GM23248 (cell line): Measurements from ENCODE around the gene TARBP2.

Experiments
- EZH2 ChIP-seq: fragments of 200-600 bp; sonication (generic); IDR thresholded peaks from 2 replicates; pipeline ENCODE4 v1.6.1; 2018; ENCODE audit warnings: antibody characterized with exemption, mild to moderate bottlenecking; ENCODE audit not compliant: insufficient read depth, poor library complexity, severe bottlenecking
- EZH2phosphoT487 ChIP-seq: fragments of 200-600 bp; sonication (generic); IDR thresholded peaks from 2 replicates; pipeline ENCODE4 v1.6.1; 2018; ENCODE audit warnings: antibody characterized with exemption, moderate library complexity, mild to moderate bottlenecking, low read depth; ENCODE audit not compliant: insufficient read depth

DNA sequence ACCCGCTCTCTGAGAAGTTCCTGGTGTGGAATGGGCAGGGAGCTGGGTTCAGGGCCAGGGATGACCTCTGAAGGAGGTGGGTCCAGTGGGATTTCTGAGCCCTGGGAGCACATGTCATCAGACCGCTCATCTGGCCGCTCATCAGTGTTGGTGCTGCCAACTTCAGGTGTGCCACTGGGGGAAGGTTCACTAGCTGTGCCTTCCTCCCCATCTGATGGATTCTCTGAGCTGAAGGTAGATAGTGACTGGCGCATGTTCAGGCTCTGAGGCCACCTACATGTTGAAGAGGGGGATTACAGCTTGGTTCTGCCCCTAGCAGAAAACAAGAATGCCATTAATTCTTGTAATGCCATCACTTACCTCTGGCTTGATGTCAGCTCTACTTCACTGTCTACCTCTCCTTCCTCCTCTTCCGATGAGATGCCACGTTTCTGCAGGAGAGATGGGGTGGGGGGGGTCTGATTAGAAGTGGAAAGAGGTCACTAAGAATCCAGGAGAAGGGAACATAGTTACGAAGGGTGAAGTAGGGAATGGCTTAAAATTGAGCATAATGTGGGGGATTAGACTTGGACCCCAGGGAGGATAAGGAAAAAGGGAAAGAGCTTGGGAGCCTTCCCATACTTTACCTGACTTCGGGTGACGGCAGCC, 19.0 kb upstream of the TARBP2 start:
- TF ChIP-seq EZH2 = no peak
- TF ChIP-seq EZH2phosphoT487 = no peak
